Naive B cell (primary cell): Measurements from ENCODE around the gene ADGRG1. TPM values are rescaled to one million over a fixed set of nuclear protein-coding genes. Genes with fewer than 3 reads are reported as not detected.

ENCODE experiments used
- ATAC-seq, 2 donors: fragments of 150-1000 bp; cut with Tn5 transposase; 2 replicates each; pipeline ENCODE4 v1.10.0; 2021; ENCODE audit warnings: low read depth in 2 of 2, mild to moderate bottlenecking in 2 of 2, moderate library complexity in 2 of 2
- DNase-seq: peaks from one replicate; pipeline ENCODE4 v3.0.0; 2022
- H3K27ac Mint-ChIP-seq, 6 donors: one replicate each; pipeline ENCODE4 v1.8.0; 2020 to 2022; ENCODE audit warnings: mild to moderate bottlenecking in 6 of 6, mixed read lengths in 6 of 6, moderate library complexity in 5 of 6, inconsistent platforms in 2 of 6
- H3K27me3 Mint-ChIP-seq, 3 donors: one replicate each; pipeline ENCODE4 v1.8.0; 2021 to 2022; ENCODE audit warnings: mixed read lengths in 3 of 3, mild to moderate bottlenecking in 1 of 3
- H3K36me3 Mint-ChIP-seq, 2 donors: one replicate each; pipeline ENCODE4 v1.8.0; 2020 to 2022; ENCODE audit warnings: mixed read lengths in 2 of 2, inconsistent platforms in 1 of 2, mild to moderate bottlenecking in 1 of 2
- H3K4me1 Mint-ChIP-seq, 3 donors: one replicate each; pipeline ENCODE4 v1.8.0; 2020 to 2022; ENCODE audit warnings: mixed read lengths in 3 of 3, inconsistent platforms in 1 of 3, mild to moderate bottlenecking in 1 of 3, moderate library complexity in 1 of 3
- H3K4me3 Mint-ChIP-seq, 8 donors: one replicate each; pipeline ENCODE4 v1.8.0; 2020 to 2022; ENCODE audit warnings: mild to moderate bottlenecking in 8 of 8, mixed read lengths in 8 of 8, moderate library complexity in 8 of 8, inconsistent platforms in 2 of 8
- H3K9me3 Mint-ChIP-seq, 7 donors: one replicate each; pipeline ENCODE4 v1.8.0; 2020 to 2022; ENCODE audit warnings: mixed read lengths in 7 of 7, mild to moderate bottlenecking in 5 of 7, inconsistent platforms in 2 of 7, moderate library complexity in 1 of 7
- polyA plus RNA-seq, 6 donors: library from polyadenylated mRNA; unstranded; fragments of 300-500 nt; fragmentation: Illumina TruSeq; gene quantifications; one replicate each; pipeline ENCODE4 v1.2.3, GENCODE V29; 2021; ENCODE audit warnings: low read depth in 6 of 6

Gene ADGRG1
- polyA plus RNA-seq, 6 donors from 2014 or later = 0.17 to 0.72 (median 0.65) TPM; not detected in 1

DNA sequence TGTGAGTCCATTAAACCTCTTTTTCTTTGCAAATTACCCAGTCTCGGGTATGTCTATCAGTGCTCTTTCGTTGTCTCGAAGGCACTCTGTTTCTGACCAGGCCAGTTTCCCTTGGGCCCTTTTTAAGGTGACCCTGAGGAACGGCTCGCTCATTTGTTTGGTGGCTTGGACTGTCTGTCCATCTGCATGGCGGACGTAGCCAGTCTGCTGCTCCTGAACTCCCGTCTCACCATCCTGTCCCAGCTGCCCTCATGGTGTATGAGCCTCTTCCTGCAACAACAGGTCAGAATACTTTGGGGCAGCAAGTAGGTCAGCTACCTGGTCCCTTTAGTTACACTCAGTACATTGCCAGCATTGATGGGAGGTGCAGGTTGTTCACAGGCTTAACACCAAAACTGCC is 85.2 kb downstream of the ADGRG1 start:
- H3K4me3 Mint-ChIP-seq = no peak overlapping the region
- no peak overlapping the region for H3K27ac Mint-ChIP-seq
- H3K9me3 Mint-ChIP-seq = no peaks in the 10 kb centered on the region
- no peak for DNase-seq
- H3K27me3 Mint-ChIP-seq = no peaks in the 10 kb centered on the region
- H3K4me1 Mint-ChIP-seq = no peaks in the 10 kb centered on the region
- ATAC-seq = no peak
- H3K36me3 Mint-ChIP-seq = no peaks in the 10 kb centered on the region

- DNase-seq (no peak), ATAC-seq (no peak)
- H3K9me3 Mint-ChIP-seq = no peaks in the 10 kb centered on the region
- H3K27me3 Mint-ChIP-seq = no peaks in the 10 kb centered on the region
- no peak overlapping the region for H3K27ac Mint-ChIP-seq
- H3K4me3 Mint-ChIP-seq = no peak overlapping the region
- H3K36me3 Mint-ChIP-seq = no peaks in the 10 kb centered on the region
- H3K4me1 Mint-ChIP-seq = no peaks in the 10 kb centered on the region
These were observed 85.6 kb downstream of the ADGRG1 start for GRCh38 chr16:57714047-57714446.

Other genes starting within 250 kb of the ADGRG1 start
- not detected for gene CCL17, start 223.9 kb upstream of the ADGRG1 start, polyA plus RNA-seq
- 10 to 100 TPM; 33.4 to 67.2 (median 40.9) TPM for gene CIAPIN1, start 181.2 kb upstream of the ADGRG1 start, polyA plus RNA-seq
- 10 to 100 TPM; 17.6 to 42.2 (median 23.3) TPM for gene COQ9, start 181.2 kb upstream of the ADGRG1 start, polyA plus RNA-seq
- 10 to 100 TPM; 33.6 to 59.9 (median 39.7) TPM for gene POLR2C, start 166.0 kb upstream of the ADGRG1 start, polyA plus RNA-seq
- 1 to 10 TPM in 4 of 6 donors, under 1 TPM in 1, not detected in 1; 0.22 to 2.1 (median 1.4) TPM for gene DOK4, start 142.1 kb upstream of the ADGRG1 start, polyA plus RNA-seq
- 10 to 100 TPM in 2 of 6 donors, 1 to 10 TPM in 4; 3.8 to 13.8 (median 9.3) TPM for gene CCDC102A, start 92.1 kb upstream of the ADGRG1 start, polyA plus RNA-seq
- 10 to 100 TPM; 15.2 to 36.4 (median 18.9) TPM for gene ADGRG5, start 86.0 kb upstream of the ADGRG1 start, polyA plus RNA-seq
- gene ADGRG3, start 39.7 kb downstream of the ADGRG1 start, polyA plus RNA-seq = under 1 TPM in 2 of 6 donors, not detected in 4; 0.11 to 0.55 TPM
- gene DRC7, start 66.2 kb downstream of the ADGRG1 start, polyA plus RNA-seq = not detected
- gene KATNB1, start 107.1 kb downstream of the ADGRG1 start, polyA plus RNA-seq = 10 to 100 TPM in 3 of 6 donors, 1 to 10 TPM in 3; 6.1 to 27.2 (median 10.0) TPM
- 1 to 10 TPM in 2 of 6 donors, under 1 TPM in 1, not detected in 3; 0.54 to 1.3 (median 1.0) TPM for gene KIFC3, start 173.9 kb downstream of the ADGRG1 start, polyA plus RNA-seq